Measurements from ENCODE around the gene SIRPA.

DNA sequence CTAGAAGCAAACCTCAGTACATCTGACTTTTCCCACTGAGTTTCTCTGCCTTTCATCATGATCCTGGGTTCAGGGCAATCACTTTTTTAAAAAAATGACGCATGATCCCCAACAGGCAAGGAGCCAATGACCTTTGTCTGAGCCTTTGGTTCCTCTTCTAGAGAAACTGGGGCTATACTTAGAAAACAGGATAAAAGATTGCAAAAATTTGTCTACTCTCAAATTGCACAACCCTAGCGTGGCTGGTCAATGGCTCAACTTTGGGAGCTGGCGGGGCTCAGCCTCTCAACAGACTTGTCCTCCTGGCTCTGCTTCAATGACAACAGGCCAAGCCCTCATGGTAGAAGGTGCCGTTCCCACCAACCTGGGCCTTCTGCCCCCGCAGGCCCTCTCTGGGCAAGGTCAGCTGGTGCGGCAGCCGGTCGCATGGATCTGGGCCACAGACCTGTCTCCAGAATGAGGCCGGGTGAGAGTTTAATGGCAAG is 50.0 kb downstream of the SIRPA start:
- TF ChIP-seq, protein P1, sequence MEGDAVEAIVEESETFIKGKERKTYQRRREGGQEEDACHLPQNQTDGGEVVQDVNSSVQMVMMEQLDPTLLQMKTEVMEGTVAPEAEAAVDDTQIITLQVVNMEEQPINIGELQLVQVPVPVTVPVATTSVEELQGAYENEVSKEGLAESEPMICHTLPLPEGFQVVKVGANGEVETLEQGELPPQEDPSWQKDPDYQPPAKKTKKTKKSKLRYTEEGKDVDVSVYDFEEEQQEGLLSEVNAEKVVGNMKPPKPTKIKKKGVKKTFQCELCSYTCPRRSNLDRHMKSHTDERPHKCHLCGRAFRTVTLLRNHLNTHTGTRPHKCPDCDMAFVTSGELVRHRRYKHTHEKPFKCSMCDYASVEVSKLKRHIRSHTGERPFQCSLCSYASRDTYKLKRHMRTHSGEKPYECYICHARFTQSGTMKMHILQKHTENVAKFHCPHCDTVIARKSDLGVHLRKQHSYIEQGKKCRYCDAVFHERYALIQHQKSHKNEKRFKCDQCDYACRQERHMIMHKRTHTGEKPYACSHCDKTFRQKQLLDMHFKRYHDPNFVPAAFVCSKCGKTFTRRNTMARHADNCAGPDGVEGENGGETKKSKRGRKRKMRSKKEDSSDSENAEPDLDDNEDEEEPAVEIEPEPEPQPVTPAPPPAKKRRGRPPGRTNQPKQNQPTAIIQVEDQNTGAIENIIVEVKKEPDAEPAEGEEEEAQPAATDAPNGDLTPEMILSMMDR (IDR thresholded peaks at IDR 0.05; ENCODE audit: insufficient read depth, low read depth, low read length), result no peak
- TF ChIP-seq EZH2 (IDR thresholded peaks at IDR 0.05; ENCODE audit: insufficient read depth, low read length), result no peak
